Uterus (tissue), 4 donors: ENCODE data around the gene DHTKD1. TPM values are rescaled to one million over a fixed set of nuclear protein-coding genes. Genes with fewer than 3 reads are reported as not detected.

ENCODE experiments used
- DNase-seq, 2 donors: peaks; one replicate each; pipeline ENCODE4 v3.0.0-alpha.2; 2019 to 2020
- H3K27ac ChIP-seq, 2 donors: fragments of 200-600 bp; sonication (generic); 1 replicate in 1 of 2; 2 replicates in 1 of 2; pipeline ENCODE4 v1.5.1; 2016 to 2018
- H3K27me3 ChIP-seq, 2 donors: fragments of 200-600 bp; sonication (generic); one replicate each; pipeline ENCODE4 v1.5.1; 2018 to 2019; ENCODE audit warnings: control low read depth in 1 of 2
- H3K36me3 ChIP-seq, 2 donors: fragments of 200-600 bp; sonication (generic); one replicate each; pipeline ENCODE4 v1.5.1; 2019; ENCODE audit warnings: control low read depth in 1 of 2
- H3K4me1 ChIP-seq, 2 donors: fragments of 200-600 bp; sonication (generic); one replicate each; pipeline ENCODE4 v1.5.1; 2018 to 2019; ENCODE audit warnings: control low read depth in 1 of 2
- H3K4me3 ChIP-seq, 2 donors: fragments of 200-600 bp; sonication (generic); 1 replicate in 1 of 2; 2 replicates in 1 of 2; pipeline ENCODE4 v1.5.1; 2018 to 2019; ENCODE audit warnings: mild to moderate bottlenecking in 1 of 2
- H3K9me3 ChIP-seq, 2 donors: fragments of 200-600 bp; sonication (generic); one replicate each; pipeline ENCODE4 v1.5.1; 2019; ENCODE audit warnings: control low read depth in 1 of 2
- CTCF ChIP-seq, 4 experiments: fragments of 200-600 bp in 2 of 4; fragments of 450-650 bp in 2 of 4; sonication (generic) in 2 of 4; IDR thresholded peaks; one replicate each; pipeline ENCODE4 v1.5.1; 2016 to 2019; ENCODE audit warnings: antibody characterized with exemption in 4 of 4, mild to moderate bottlenecking in 2 of 4, moderate library complexity in 1 of 4
- POLR2A ChIP-seq, 2 donors: fragments of 450-650 bp; IDR thresholded peaks; one replicate each; pipeline ENCODE4 v1.6.1; 2016; ENCODE audit warnings: antibody characterized with exemption in 2 of 2, mild to moderate bottlenecking in 1 of 2, moderate library complexity in 1 of 2
- intact Hi-C: fragments of 100-400 bp; cut with DNase I; formaldehyde crosslinking; loops from one replicate; pipeline ENCODE4 v1.15.1; 2023; ENCODE audit warnings: low total_unique reads
- total RNA-seq, 4 donors: library from RNA; depleted of rRNA in 3 of 4; stranded (reverse); fragments of >200 nt in 3 of 4; gene quantifications; one replicate each; pipeline versions ENCODE4 v1.1.0 to v1.2.4, GENCODE V29; 2014 to 2023
- donor health status: DM: yes; HTN: yes; CAD: no.

Gene DHTKD1
- total RNA-seq, 4 donors from 2014 or later, result 27.5 to 53.5 (median 32.7) TPM

DNA sequence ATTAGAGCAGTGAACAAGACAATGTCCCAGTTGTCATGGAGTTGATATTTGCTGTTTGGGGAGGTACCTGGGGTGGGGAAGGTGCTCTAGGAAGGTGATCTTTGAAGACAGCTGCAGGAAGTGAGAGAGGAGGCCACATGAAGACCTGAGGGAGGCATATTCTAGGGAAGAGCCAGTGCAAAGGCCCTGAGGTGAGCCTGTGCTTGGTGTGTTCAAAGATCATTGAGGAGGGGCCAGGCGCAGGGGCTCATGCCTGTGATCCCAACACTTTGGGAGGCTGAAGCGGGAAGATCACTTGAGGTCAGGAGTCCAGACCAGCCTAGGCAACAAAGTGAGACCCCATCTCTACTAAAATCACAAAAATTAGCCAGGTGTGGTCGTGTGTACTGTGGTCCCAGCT lies 75.8 kb downstream of the DHTKD1 start:
- intact Hi-C loops, result no loop called here
- DNase-seq, result no peak
- no peaks in the 10 kb centered on the region for H3K4me1 ChIP-seq
- TF ChIP-seq CTCF (IDR thresholded peaks at IDR 0.05) (no peak), POLR2A (IDR thresholded peaks at IDR 0.05) (no peak)
- H3K36me3 ChIP-seq, result no peaks in the 10 kb centered on the region
- no peaks in the 10 kb centered on the region for H3K9me3 ChIP-seq
- H3K4me3 ChIP-seq, result no peak overlapping the region
- no peaks in the 10 kb centered on the region for H3K27me3 ChIP-seq
- no peak overlapping the region for H3K27ac ChIP-seq

- H3K9me3 ChIP-seq, result no peaks in the 10 kb centered on the region
- no peak overlapping the region for H3K4me3 ChIP-seq
- TF ChIP-seq POLR2A (IDR thresholded peaks at IDR 0.05) (no peak), CTCF (IDR thresholded peaks at IDR 0.05) (no peak)
- H3K36me3 ChIP-seq, result no peaks in the 10 kb centered on the region
- no peaks in the 10 kb centered on the region for H3K4me1 ChIP-seq
- no peaks in the 10 kb centered on the region for H3K27me3 ChIP-seq
- no peak for DNase-seq
- intact Hi-C loops, result no loop called here
- H3K27ac ChIP-seq, result no peak overlapping the region
Measured at GRCh38 chr10:12150163-12150562, 81.4 kb downstream of the DHTKD1 start.

- Histone ChIP-seq H3K27ac (no peak overlapping the region), H3K9me3 (no peaks in the 10 kb centered on the region), H3K4me3 (no peak overlapping the region), H3K27me3 (no peaks in the 10 kb centered on the region), H3K36me3 (no peaks in the 10 kb centered on the region), H3K4me1 (no peaks in the 10 kb centered on the region)
- intact Hi-C loops, result no loop called here
- TF ChIP-seq POLR2A (IDR thresholded peaks at IDR 0.05) (no peak), CTCF (IDR thresholded peaks at IDR 0.05) (no peak)
- no peak for DNase-seq
Measured at GRCh38 chr10:12154516-12154915, 85.8 kb downstream of the DHTKD1 start.

- no peak for DNase-seq
- no peak overlapping the region for H3K27ac ChIP-seq
- intact Hi-C loops, result no loop called here
- no peak overlapping the region for H3K4me3 ChIP-seq
- no peaks in the 10 kb centered on the region for H3K4me1 ChIP-seq
- no peaks in the 10 kb centered on the region for H3K9me3 ChIP-seq
- H3K27me3 ChIP-seq, result no peaks in the 10 kb centered on the region
- no peaks in the 10 kb centered on the region for H3K36me3 ChIP-seq
- TF ChIP-seq POLR2A (IDR thresholded peaks at IDR 0.05) (no peak), CTCF (IDR thresholded peaks at IDR 0.05) (no peak)
Measured at GRCh38 chr10:12156367-12157123, 87.8 kb downstream of the DHTKD1 start.

GRCh38 chr10:12158111-12158510 lies 89.4 kb downstream of the DHTKD1 start:
- Histone ChIP-seq H3K27me3 (no peaks in the 10 kb centered on the region), H3K36me3 (no peaks in the 10 kb centered on the region), H3K9me3 (no peaks in the 10 kb centered on the region), H3K4me3 (no peak overlapping the region), H3K4me1 (no peaks in the 10 kb centered on the region), H3K27ac (no peak overlapping the region)
- intact Hi-C loops, result no loop called here
- no peak for DNase-seq
- TF ChIP-seq POLR2A (IDR thresholded peaks at IDR 0.05), result no peak
- TF ChIP-seq CTCF (IDR thresholded peaks at IDR 0.05), result no peak
